ENCODE results near the gene EPHB2.

DNA sequence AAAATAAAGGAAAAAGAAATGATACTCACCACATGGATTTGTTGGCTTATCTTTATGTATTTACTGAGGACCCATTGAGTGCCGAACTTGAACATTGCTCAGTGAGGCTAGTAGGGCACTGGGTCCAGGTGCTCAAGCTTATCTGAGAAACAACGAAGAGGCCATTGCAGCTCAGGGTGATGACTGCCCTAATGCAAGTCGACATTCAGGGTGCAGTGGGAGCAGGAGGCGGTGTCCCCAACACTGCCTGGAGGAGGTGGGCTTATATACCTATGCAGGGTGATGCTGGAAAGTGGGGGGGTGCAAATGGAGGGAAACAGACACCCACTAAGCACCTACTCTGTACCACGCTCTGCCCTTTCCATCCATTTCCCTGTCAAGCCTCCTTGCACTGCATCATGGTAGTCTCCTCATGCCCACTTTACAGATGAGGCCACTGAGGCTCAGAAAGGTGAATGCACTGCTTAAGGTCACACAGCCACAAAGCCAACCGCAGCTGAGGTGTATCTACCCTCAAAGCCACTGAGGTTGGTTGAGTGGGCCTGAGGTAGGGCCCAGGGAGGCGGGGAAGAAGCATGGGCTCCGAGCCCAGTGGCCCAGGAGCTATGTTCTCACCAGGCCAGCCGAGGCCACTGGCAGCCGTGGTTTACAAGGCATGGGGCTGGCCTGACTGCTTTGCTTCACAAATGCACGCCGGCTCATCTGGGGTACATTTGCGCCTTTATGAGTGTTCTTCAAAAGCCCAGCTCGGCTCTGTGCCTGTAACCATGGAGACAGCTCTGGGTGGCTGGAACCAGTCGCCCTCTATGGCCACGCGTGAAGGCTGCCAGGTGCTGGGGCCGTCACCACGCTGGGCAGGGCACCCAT lies 103.8 kb downstream of the EPHB2 start:
- no peak for TF ChIP-seq RXRA (CRISPR knock-in tag; IDR thresholded peaks at IDR 0.05)
- TF ChIP-seq PTBP1 (IDR thresholded peaks at IDR 0.05; ENCODE audit: low read depth, low read length, poor library complexity, severe bottlenecking) = no peak
- TF ChIP-seq, protein P1, sequence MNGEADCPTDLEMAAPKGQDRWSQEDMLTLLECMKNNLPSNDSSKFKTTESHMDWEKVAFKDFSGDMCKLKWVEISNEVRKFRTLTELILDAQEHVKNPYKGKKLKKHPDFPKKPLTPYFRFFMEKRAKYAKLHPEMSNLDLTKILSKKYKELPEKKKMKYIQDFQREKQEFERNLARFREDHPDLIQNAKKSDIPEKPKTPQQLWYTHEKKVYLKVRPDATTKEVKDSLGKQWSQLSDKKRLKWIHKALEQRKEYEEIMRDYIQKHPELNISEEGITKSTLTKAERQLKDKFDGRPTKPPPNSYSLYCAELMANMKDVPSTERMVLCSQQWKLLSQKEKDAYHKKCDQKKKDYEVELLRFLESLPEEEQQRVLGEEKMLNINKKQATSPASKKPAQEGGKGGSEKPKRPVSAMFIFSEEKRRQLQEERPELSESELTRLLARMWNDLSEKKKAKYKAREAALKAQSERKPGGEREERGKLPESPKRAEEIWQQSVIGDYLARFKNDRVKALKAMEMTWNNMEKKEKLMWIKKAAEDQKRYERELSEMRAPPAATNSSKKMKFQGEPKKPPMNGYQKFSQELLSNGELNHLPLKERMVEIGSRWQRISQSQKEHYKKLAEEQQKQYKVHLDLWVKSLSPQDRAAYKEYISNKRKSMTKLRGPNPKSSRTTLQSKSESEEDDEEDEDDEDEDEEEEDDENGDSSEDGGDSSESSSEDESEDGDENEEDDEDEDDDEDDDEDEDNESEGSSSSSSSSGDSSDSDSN (CRISPR knock-in tag; IDR thresholded peaks at IDR 0.05) = no peak
- TF ChIP-seq FOXP1 (IDR thresholded peaks at IDR 0.05) = no peak
- no peak for TF ChIP-seq FOXP1 (CRISPR knock-in tag; IDR thresholded peaks at IDR 0.05)
- no peak for TF ChIP-seq NR2C2 (CRISPR knock-in tag; IDR thresholded peaks at IDR 0.05; ENCODE audit: borderline replicate concordance)
- TF ChIP-seq ZKSCAN1 (IDR thresholded peaks at IDR 0.05; ENCODE audit: low read length) = no peak

All from HepG2 (cell line).